ENCODE results near the gene TMEM260.
"Not testable (repeated sequence)": the region's sequence is repeated elsewhere in the genome, so short reads cannot be mapped to it uniquely, and the experiment has no call there.

The TMEM260 gene

GRCh38 chr14:56676042-56676441 lies 96.4 kb downstream of the TMEM260 start:
- no peak for DNase-seq (ENCODE audit: low read depth)

GRCh38 chr14:56678838-56679237 lies 99.2 kb downstream of the TMEM260 start:
- DNase-seq (ENCODE audit: low read depth), result no peak

GRCh38 chr14:56686416-56686815 lies 106.8 kb downstream of the TMEM260 start:
- no peak for DNase-seq (ENCODE audit: low read depth)

- DNase-seq (ENCODE audit: low read depth), result no peak
Measured at GRCh38 chr14:56687123-56687522, 107.5 kb downstream of the TMEM260 start.

- no peak for DNase-seq (ENCODE audit: low read depth)
Measured at GRCh38 chr14:56694609-56695008, 115.0 kb downstream of the TMEM260 start.

GRCh38 chr14:56695216-56695615 lies 115.6 kb downstream of the TMEM260 start:
- DNase-seq (ENCODE audit: low read depth), result not testable (repeated sequence)
